HG02678 (cell line): ENCODE results near the gene BPIFB3.

Source experiments
- ATAC-seq: cut with Tn5 transposase; IDR thresholded peaks from one replicate; pipeline ENCODE4 v1.9.1; 2021; ENCODE audit warnings: mild to moderate bottlenecking, moderate library complexity; ENCODE audit not compliant: unreplicated experiment

BPIFB3 gene

GRCh38 chr20:33059741-33060390 lies 6.2 kb downstream of the BPIFB3 start:
- no peak for ATAC-seq

- ATAC-seq, result no peak
Observed at GRCh38 chr20:33061658-33062028, 7.9 kb downstream of the BPIFB3 start.

GRCh38 chr20:33062105-33062824 lies 8.6 kb downstream of the BPIFB3 start:
- ATAC-seq, result no peak

- no peak for ATAC-seq
Observed at GRCh38 chr20:33062825-33063149, 9.1 kb downstream of the BPIFB3 start.

GRCh38 chr20:33063271-33063670 lies 9.6 kb downstream of the BPIFB3 start:
- no peak for ATAC-seq

GRCh38 chr20:33064572-33065287 lies 11.0 kb downstream of the BPIFB3 start:
- no peak for ATAC-seq

GRCh38 chr20:33065785-33066184 lies 12.1 kb downstream of the BPIFB3 start:
- no peak for ATAC-seq

- no peak for ATAC-seq
Observed at GRCh38 chr20:33067806-33068205, 14.1 kb downstream of the BPIFB3 start.

GRCh38 chr20:33068251-33068939 lies 14.7 kb downstream of the BPIFB3 start:
- ATAC-seq, result no peak

GRCh38 chr20:33069673-33070072 lies 16.0 kb downstream of the BPIFB3 start:
- no peak for ATAC-seq

- no peak for ATAC-seq
Observed at GRCh38 chr20:33070111-33071053, 16.7 kb downstream of the BPIFB3 start.

- ATAC-seq, result no peak
Observed at GRCh38 chr20:33071198-33071597, 17.5 kb downstream of the BPIFB3 start.

GRCh38 chr20:33072362-33072761 lies 18.7 kb downstream of the BPIFB3 start:
- ATAC-seq, result no peak

- no peak for ATAC-seq
Observed at GRCh38 chr20:33072813-33073212, 19.1 kb downstream of the BPIFB3 start.

- no peak for ATAC-seq
Observed at GRCh38 chr20:33074675-33075074, 21.0 kb downstream of the BPIFB3 start.

- ATAC-seq, result no peak
Observed at GRCh38 chr20:33075281-33075680, 21.6 kb downstream of the BPIFB3 start.

GRCh38 chr20:33076662-33077372 lies 23.1 kb downstream of the BPIFB3 start:
- no peak for ATAC-seq

- ATAC-seq, result no peak
Observed at GRCh38 chr20:33079259-33079658, 25.6 kb downstream of the BPIFB3 start, which contains the start of gene BPIFB4. Gene BPIFB4, plus strand, starts transcription at chr20:33079643. Its CDS starts 1,884 bp downstream, at chr20:33081527.

GRCh38 chr20:33081411-33082154 lies 27.9 kb downstream of the BPIFB3 start:
- ATAC-seq, result no peak
